ENCODE data around the gene CLIP2. TPM values are rescaled to one million over a fixed set of nuclear protein-coding genes. Genes with fewer than 3 reads are reported as not detected.
"Not testable (repeated sequence)": the region's sequence is repeated elsewhere in the genome, so short reads cannot be mapped to it uniquely, and the experiment has no call there.

The CLIP2 gene
- total and polyA plus RNA-seq, 3 experiments from 2014 or later: 0.94 to 2.9 (median 2.4) TPM

DNA sequence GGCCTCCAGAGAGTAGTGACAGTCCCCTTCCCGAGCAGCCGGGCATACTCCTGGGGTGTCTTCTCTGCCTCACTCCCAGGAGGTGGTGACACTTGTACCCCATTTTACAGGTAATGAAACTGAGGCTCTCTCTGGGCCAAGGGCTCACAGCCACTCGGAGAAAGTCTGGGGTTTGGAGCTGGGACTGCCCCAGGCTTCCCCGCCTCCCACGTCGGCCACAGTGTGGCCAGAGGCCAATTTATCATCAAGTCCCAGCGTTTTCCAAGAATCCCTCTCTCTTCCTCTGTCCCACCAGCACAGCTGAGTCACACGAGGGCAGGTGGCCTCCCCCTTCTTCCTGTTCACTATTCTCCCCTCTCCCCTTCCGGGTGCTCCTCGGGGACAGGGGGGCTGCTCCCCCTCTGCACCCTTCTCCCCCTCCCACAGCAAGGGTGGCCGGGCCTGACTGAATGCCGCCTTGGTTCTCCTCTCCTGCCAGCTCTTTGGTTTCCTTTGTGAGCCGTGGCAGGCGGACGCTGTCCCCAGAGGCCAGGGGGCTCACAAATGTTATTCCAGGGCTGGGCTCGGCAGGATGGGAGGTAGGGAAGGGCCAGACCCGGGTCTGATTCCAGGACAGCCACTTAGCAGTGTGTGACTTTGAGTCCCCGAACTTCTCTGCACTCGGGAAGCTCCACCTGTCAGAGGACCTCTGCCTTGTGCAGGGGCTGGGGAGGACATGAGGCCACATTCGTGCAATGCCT, 17.7 kb downstream of the CLIP2 start:
- H3K27me3 ChIP-seq (ENCODE audit: insufficient read depth, low read length, poor library complexity, severe bottlenecking): no peaks in the 10 kb centered on the region
- Mint-ChIP-seq H3K9me3 (no peaks in the 10 kb centered on the region), H3K27me3 (peaks cover 17 to 19% of the 10 kb centered on the region in 2 donors), H3K27ac (peak overlapping the region in 3 of 8 donors; percentile 42 to 78 (median 50)), H3K4me1 (peaks cover 7 to 18% (median 8%) of the 10 kb centered on the region in 3 donors), H3K36me3 (no peaks in the 10 kb centered on the region), H3K4me3 (peak overlapping the region in 6 of 7 donors; percentile 65 to 84 (median 70))
- ChIA-PET POLR2A (no interaction called here), CTCF (no interaction called here)
- H3K27ac ChIP-seq (ENCODE audit: low read depth, low read length): peak overlapping the region; percentile 43
- H3K36me3 ChIP-seq (ENCODE audit: insufficient read depth, low read length): no peaks in the 10 kb centered on the region
- DNase-seq: no peak
- no peaks in the 10 kb centered on the region for H3K9me3 ChIP-seq (ENCODE audit: low read length)
- H3K4me1 ChIP-seq (ENCODE audit: insufficient read depth, low read length): peaks cover 13% of the 10 kb centered on the region
- H3K4me3 ChIP-seq (ENCODE audit: low read length): no peak overlapping the region

DNA sequence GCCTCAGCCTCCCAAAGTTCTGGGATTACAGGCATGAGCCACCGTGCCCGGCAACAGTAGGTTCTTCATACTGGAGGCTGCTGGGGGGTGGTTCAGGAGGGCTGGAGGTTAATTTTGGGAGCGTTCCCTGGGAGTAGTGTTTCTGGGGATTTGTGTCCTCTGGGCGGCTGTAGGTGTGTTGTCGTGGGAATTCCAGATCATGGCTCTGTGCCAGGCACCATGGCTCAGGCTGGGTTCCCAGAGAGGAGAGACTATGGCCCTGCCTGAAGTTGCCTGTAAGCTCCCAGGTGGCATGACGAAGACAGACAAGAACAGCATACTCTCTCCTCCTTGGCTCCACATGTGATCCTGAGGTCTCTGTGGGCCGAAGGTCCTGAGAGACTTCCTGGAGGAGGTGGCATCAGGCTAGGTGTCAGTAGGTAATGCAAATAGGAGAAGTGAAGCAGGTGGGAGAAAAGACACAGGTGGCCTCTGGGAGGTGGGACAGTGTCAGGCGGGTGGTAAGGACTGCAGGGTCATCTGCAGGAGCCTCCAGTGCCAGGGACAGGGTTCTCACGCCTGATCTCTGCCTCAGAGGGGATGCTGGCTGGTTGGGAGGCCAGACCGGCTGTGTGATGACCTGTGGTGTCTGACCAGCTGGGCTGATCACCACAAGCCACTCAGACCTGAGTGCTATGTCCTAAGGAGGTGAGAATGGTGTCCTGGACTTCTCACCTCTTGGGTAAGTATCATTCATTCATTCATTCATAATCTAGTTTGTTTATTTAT, 18.7 kb downstream of the CLIP2 start:
- no peak overlapping the region for H3K27ac ChIP-seq (ENCODE audit: low read depth, low read length)
- H3K4me1 ChIP-seq (ENCODE audit: insufficient read depth, low read length): peaks cover 13% of the 10 kb centered on the region
- CTCF ChIA-PET: no interaction called here
- H3K27me3 ChIP-seq (ENCODE audit: insufficient read depth, low read length, poor library complexity, severe bottlenecking): no peaks in the 10 kb centered on the region
- Mint-ChIP-seq H3K27me3 (peaks cover 17 to 19% of the 10 kb centered on the region in 2 donors), H3K9me3 (no peaks in the 10 kb centered on the region), H3K36me3 (no peaks in the 10 kb centered on the region), H3K4me3 (peak overlapping the region in 3 of 7 donors; percentile 12 to 71 (median 51)), H3K4me1 (peaks cover 7 to 18% (median 8%) of the 10 kb centered on the region in 3 donors), H3K27ac (peak overlapping the region in 1 of 8 donors; percentile 37)
- no peak overlapping the region for H3K4me3 ChIP-seq (ENCODE audit: low read length)
- no peaks in the 10 kb centered on the region for H3K9me3 ChIP-seq (ENCODE audit: low read length)
- POLR2A ChIA-PET: no interaction called here
- H3K36me3 ChIP-seq (ENCODE audit: insufficient read depth, low read length): no peaks in the 10 kb centered on the region
- no peak for DNase-seq

DNA sequence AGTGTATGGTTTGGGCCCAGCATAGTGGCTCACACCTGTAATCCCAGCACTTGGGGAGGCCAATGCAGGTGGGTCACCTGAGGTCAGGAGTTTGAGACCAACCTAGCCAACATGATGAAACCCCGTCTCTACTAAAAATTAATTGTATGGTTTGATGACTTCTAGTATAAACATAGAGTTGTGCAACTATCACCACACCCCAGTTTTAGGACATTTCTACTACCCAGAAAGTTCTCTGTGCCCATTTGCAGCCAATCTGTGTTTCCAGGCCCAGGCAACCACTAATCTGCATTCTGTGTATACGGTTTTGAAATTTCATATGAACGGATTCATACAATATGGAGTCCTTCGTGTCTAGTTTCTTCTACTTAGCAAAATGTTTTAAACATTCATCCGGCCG, 20.0 kb downstream of the CLIP2 start:
- Histone ChIP-seq H3K27ac (ENCODE audit: low read depth, low read length) (no peak overlapping the region), H3K36me3 (ENCODE audit: insufficient read depth, low read length) (no peaks in the 10 kb centered on the region), H3K4me3 (ENCODE audit: low read length) (no peak overlapping the region), H3K27me3 (ENCODE audit: insufficient read depth, low read length, poor library complexity, severe bottlenecking) (no peaks in the 10 kb centered on the region), H3K4me1 (ENCODE audit: insufficient read depth, low read length) (peaks cover 13% of the 10 kb centered on the region), H3K9me3 (ENCODE audit: low read length) (no peaks in the 10 kb centered on the region)
- DNase-seq: no peak
- H3K27ac Mint-ChIP-seq: peak overlapping the region in 1 of 8 donors; percentile 50
- CTCF ChIA-PET: no interaction called here
- H3K4me1 Mint-ChIP-seq: peaks cover 7 to 18% (median 8%) of the 10 kb centered on the region in 3 donors
- no peak overlapping the region for H3K4me3 Mint-ChIP-seq
- POLR2A ChIA-PET: no interaction called here
- H3K27me3 Mint-ChIP-seq: peaks cover 17 to 19% of the 10 kb centered on the region in 2 donors
- H3K36me3 Mint-ChIP-seq: no peaks in the 10 kb centered on the region
- no peaks in the 10 kb centered on the region for H3K9me3 Mint-ChIP-seq

DNA sequence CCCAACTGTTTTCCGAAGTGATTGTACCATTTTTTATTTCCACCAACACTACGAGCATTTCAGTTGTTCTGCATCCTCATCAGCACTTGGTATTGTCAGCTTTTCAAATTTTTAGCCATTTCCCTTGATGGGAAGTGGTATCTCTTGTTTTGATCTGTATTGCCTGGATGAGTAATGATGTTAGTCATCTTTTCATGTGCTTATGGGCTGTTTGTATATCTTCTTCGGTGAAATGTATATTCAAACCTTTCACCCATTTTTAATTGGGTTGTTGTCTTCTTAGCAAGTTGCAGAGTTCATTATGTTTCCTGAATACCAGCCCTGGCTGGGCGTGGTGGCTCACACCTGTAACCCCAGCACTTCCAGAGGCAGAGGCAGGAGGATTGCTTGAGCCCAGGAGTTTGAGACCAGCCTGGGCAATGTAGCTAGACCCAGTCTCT, 22.1 kb downstream of the CLIP2 start:
- no peaks in the 10 kb centered on the region for H3K27me3 ChIP-seq (ENCODE audit: insufficient read depth, low read length, poor library complexity, severe bottlenecking)
- Mint-ChIP-seq H3K4me1 (peaks cover 5 to 13% (median 7%) of the 10 kb centered on the region in 3 donors), H3K9me3 (no peaks in the 10 kb centered on the region), H3K27me3 (peaks cover 11 to 18% of the 10 kb centered on the region in 2 donors), H3K27ac (no peak overlapping the region), H3K4me3 (no peak overlapping the region), H3K36me3 (no peaks in the 10 kb centered on the region)
- no peak for DNase-seq
- H3K27ac ChIP-seq (ENCODE audit: low read depth, low read length): no peak overlapping the region
- POLR2A ChIA-PET: interaction anchor here (0.7 kb wide), 1 partner anchor 32 kb away, joined by 5 read pairs; no protein-coding TSS in a partner anchor
- H3K9me3 ChIP-seq (ENCODE audit: low read length): no peaks in the 10 kb centered on the region
- no peaks in the 10 kb centered on the region for H3K36me3 ChIP-seq (ENCODE audit: insufficient read depth, low read length)
- CTCF ChIA-PET: no interaction called here
- H3K4me1 ChIP-seq (ENCODE audit: insufficient read depth, low read length): peaks cover 10% of the 10 kb centered on the region
- H3K4me3 ChIP-seq (ENCODE audit: low read length): no peak overlapping the region

DNA sequence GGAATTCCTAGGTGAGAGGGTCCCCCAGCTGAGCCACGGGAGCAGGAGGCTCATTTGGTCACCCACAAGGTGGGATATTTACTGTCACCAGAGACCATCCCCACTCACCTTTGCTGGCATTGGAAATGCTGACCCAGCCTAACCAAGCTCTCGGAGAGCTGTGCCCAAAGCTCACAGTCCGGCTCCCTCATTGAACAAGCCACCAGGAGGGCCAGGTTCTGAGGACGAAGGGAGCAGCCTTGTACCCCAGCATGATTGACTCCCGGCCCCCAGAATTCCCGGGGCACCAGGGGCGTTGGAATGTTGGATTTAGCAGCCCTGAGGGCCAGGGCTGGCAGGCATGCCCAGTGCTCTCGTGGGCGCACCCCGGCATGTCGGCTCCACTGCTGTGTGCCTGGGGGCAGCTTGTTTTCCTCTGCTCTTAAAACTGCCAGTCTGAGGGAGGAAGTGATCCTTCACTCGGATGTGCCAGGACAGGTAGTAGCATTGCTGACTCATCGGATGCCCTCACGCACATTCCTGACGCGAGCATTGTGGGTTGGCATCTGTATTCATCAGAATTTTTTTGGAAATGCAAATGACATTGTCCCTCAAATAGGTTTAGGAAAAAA, 23.3 kb downstream of the CLIP2 start:
- no peak overlapping the region for H3K4me3 Mint-ChIP-seq
- H3K27me3 Mint-ChIP-seq: peaks cover 6 to 9% of the 10 kb centered on the region in 2 donors
- ChIA-PET POLR2A (no interaction called here), CTCF (interaction anchor here (1.5 kb wide), 1 partner anchor 89 kb away, joined by 4 read pairs; no protein-coding TSS in a partner anchor)
- no peak overlapping the region for H3K27ac ChIP-seq (ENCODE audit: low read depth, low read length)
- no peaks in the 10 kb centered on the region for H3K4me1 ChIP-seq (ENCODE audit: insufficient read depth, low read length)
- DNase-seq: no peak
- no peaks in the 10 kb centered on the region for H3K36me3 ChIP-seq (ENCODE audit: insufficient read depth, low read length)
- no peaks in the 10 kb centered on the region for H3K27me3 ChIP-seq (ENCODE audit: insufficient read depth, low read length, poor library complexity, severe bottlenecking)
- no peaks in the 10 kb centered on the region for H3K9me3 Mint-ChIP-seq
- H3K27ac Mint-ChIP-seq: no peak overlapping the region
- H3K9me3 ChIP-seq (ENCODE audit: low read length): no peaks in the 10 kb centered on the region
- H3K4me1 Mint-ChIP-seq: peaks cover 0 to 3% (median 2%) of the 10 kb centered on the region in 3 donors
- H3K4me3 ChIP-seq (ENCODE audit: low read length): no peak overlapping the region
- H3K36me3 Mint-ChIP-seq: no peaks in the 10 kb centered on the region

DNA sequence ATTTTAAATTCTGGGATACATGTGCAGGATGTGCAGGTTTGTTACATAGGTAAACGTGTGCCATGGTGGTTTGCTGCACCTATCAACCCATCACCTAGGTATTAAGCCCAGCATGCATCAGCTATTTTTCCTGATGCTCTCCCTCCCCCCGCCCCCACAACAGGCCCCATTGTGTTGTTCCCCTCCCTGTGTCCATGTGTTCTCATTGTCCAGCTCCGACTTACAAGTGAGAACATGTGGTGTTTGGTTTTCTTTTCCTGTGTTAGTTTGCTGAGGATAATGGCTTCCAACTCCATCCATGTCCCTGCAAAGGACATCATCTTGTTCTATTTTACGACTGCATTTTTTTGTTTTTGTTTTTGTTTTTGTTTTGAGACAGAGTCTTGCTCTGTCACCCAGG, 26.7 kb downstream of the CLIP2 start:
- H3K27me3 ChIP-seq (ENCODE audit: insufficient read depth, low read length, poor library complexity, severe bottlenecking); H3K4me3 Mint-ChIP-seq; H3K36me3 Mint-ChIP-seq; H3K36me3 ChIP-seq (ENCODE audit: insufficient read depth, low read length); POLR2A ChIA-PET; H3K27ac Mint-ChIP-seq; H3K9me3 ChIP-seq (ENCODE audit: low read length); H3K27me3 Mint-ChIP-seq; H3K4me3 ChIP-seq (ENCODE audit: low read length); DNase-seq; H3K27ac ChIP-seq (ENCODE audit: low read depth, low read length); H3K9me3 Mint-ChIP-seq; H3K4me1 Mint-ChIP-seq; H3K4me1 ChIP-seq (ENCODE audit: insufficient read depth, low read length): not testable (repeated sequence)
- CTCF ChIA-PET: interaction anchor here (1.4 kb wide), 1 partner anchor 11 kb away, joined by 3 read pairs; no protein-coding TSS in a partner anchor

DNA sequence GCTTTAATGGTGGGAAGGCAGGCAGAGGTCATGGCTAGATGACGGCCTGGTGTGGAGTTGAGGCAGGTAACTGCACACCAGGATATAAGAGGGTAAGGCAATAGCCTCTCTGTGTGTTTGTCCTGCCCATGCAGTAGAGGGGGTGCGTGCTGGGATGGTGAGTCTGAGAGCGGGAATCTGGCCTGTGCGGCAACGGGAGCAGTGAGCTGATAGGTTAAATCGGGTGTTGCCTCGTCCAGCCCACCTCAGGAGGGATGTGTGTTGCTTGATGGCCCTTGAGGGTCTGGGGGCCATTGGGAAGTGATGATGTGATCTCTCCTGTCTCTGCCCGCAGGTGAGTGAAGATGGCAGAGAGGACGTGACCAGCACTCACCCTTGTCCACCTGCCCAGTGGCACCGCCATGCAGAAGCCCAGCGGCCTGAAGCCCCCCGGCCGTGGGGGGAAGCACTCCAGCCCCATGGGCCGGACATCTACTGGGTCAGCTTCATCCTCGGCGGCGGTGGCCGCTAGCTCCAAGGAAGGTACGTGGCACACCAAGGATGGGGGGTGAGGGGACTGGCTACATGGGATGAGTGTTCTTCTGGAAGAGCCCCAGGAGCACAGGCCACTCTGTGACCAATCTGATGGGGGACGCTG, 28.1 kb downstream of the CLIP2 start:
- Histone ChIP-seq H3K4me3 (ENCODE audit: low read length) (no peak overlapping the region), H3K27me3 (ENCODE audit: insufficient read depth, low read length, poor library complexity, severe bottlenecking) (no peaks in the 10 kb centered on the region), H3K36me3 (ENCODE audit: insufficient read depth, low read length) (no peaks in the 10 kb centered on the region), H3K9me3 (ENCODE audit: low read length) (no peaks in the 10 kb centered on the region), H3K27ac (ENCODE audit: low read depth, low read length) (no peak overlapping the region), H3K4me1 (ENCODE audit: insufficient read depth, low read length) (no peaks in the 10 kb centered on the region)
- Mint-ChIP-seq H3K36me3 (peaks cover 0 to 3% (median 2%) of the 10 kb centered on the region in 3 donors), H3K27ac (no peak overlapping the region), H3K9me3 (no peaks in the 10 kb centered on the region), H3K27me3 (no peaks in the 10 kb centered on the region), H3K4me3 (no peak overlapping the region), H3K4me1 (no peaks in the 10 kb centered on the region)
- CTCF ChIA-PET: interaction anchor here (1.4 kb wide), 1 partner anchor 10 kb away, joined by 3 read pairs; no protein-coding TSS in a partner anchor
- no peak for DNase-seq
- POLR2A ChIA-PET: no interaction called here
